Erythroblast (primary cell): ENCODE measurements around the gene ITPRIP.
A peak's percentile ranks its signal among the peaks of the same experiment; 100 is the strongest.

Source experiments
- DNase-seq, 2 experiments: peaks; one replicate each; lab custom pipeline; 2025; lab: John Stamatoyannopoulos, UW
- GATA1 ChIP-seq: IDR thresholded peaks from 2 replicates; pipeline ENCODE4 v1.6.1; 2011; ENCODE audit warnings: low read depth, mild to moderate bottlenecking, control low read depth, low read length, moderate library complexity
- POLR2A ChIP-seq: IDR thresholded peaks from 2 replicates; pipeline ENCODE4 v1.6.1; 2011; ENCODE audit warnings: mild to moderate bottlenecking, low read length

The ITPRIP gene

DNA sequence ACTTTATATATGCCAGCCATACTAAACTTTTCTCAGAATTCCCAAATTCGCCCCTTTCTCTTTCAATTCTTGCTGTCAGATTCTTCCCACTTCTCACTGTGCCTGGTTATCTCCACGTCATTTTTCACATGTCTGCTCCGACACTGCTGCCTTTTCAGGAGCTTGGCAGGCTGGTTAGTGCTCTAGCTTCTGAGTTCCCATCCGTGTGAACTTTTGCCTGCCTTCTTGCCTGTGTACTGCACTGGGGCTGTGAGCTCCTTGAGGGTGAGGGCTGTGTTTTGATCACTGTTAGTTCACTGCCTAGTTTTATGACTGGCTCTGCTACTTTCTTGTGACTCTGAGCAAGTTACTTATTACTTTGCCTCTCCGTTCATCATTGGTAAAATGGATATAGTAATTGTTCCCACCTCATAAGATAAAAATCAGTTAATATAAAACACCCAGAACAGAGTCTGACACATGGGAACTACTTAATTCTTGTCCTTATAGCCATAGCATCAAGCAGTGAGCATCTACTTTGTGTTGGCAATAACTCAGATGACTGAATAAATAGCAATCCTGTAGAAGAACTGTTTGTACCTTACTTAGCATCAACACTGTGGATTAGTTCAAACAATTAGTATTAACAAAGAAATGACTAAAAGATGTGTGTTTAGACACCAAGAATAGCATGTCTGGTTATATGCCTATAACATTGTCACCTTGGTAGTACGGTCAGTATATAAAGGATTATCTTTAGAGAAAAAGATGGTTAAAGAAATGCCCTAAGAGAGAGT, 78.1 kb downstream of the ITPRIP start:
- no peak for DNase-seq
- TF ChIP-seq POLR2A, result peak; percentile 33
- TF ChIP-seq GATA1, result no peak
